Stimulated activated CD8-positive, alpha-beta memory T cell treated with anti-CD3 and anti-CD28 coated beads, Interleukin-15, amount 100 ng/mL, for 48 hours (primary cell): ENCODE measurements around the gene BMPR1B.

ENCODE experiments used
- DNase-seq, 2 donors: peaks; one replicate each; pipeline ENCODE4 v3.0.0-alpha.2; 2020; ENCODE audit warnings: low read depth in 2 of 2

Gene BMPR1B

DNA sequence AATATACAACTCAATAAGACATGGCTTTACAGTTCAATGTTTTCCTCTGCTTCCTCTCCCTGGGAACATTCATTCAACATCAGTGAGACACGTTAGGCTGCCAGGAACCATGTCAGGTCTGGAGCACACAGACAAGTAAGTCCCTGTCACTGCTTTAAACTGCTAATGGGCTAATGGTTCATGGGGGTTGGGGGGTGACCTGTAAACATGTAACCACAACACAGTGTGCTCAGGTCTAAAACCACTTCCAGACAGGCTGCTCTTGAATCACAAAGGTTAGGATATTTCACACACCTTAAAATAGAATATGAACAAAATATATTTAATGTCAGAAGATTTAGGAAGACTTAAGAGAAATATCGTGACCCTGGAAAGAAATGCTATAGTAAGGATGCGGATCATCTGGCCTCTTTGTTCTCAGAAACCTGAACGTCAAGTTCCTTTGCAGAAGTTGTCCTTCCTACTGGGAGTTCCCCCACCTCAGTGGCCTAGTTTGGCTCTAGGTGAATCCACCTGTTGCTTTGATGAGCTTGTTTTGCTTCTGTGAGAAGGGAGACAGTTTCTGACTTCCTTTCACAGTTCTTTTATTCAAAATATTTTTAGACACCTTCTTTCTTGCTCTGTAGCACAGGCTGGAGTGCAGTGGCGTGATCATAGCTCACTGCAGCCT, 431.1 kb downstream of the BMPR1B start:
- DNase-seq: no peak

DNA sequence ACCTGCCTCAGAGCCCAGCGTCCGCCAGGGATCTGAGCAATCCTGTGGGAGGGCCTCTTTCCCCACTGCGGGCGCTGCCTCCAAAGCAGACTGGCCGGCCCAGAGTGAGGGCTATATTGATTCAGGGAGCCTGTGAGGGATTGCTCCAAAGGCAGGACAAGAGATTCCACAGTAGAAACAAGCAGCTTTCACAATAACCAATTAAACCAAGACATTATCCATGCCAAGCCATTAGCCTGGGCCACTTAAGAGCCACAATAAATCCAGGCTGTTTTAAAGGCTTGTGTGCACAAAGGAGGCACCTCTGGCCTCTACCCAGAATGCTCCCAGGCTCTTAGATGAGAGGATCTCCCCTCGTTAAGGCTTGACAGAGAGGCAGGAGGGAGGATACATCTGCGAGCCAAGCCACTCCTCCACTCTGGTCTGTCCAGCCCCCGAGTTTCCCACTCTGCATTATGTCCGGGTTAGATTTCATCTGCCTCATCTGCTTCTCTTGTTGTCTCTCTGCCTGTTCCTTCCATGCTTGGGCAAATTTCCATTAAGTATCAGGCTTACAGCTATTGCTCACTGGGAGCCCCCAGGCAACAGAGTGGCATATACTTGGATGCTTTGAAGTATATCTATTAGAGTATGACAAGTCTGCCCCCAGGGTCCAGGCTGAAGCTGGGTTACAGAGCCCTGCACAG, 433.1 kb downstream of the BMPR1B start:
- no peak for DNase-seq

DNA sequence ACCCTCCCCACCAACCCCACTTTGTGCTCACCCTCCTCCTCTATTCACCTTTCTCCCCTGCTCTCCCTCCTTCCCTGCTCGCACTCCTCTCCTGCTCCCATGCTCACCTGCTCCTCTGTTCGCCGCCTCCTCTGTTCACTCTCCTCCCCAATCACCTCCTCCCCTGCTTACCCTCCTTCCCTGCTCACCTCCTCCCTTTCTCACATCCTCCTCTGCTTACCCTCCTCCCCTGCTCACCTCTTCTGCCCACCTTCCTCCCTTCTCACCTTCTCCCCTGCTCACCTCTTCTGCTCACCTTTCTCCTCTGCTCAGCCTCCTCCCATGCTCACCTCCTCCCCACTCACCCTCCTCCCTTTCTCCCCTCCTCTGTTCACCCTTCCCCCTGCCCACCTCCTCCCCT, 433.8 kb downstream of the BMPR1B start:
- DNase-seq: no peak

DNA sequence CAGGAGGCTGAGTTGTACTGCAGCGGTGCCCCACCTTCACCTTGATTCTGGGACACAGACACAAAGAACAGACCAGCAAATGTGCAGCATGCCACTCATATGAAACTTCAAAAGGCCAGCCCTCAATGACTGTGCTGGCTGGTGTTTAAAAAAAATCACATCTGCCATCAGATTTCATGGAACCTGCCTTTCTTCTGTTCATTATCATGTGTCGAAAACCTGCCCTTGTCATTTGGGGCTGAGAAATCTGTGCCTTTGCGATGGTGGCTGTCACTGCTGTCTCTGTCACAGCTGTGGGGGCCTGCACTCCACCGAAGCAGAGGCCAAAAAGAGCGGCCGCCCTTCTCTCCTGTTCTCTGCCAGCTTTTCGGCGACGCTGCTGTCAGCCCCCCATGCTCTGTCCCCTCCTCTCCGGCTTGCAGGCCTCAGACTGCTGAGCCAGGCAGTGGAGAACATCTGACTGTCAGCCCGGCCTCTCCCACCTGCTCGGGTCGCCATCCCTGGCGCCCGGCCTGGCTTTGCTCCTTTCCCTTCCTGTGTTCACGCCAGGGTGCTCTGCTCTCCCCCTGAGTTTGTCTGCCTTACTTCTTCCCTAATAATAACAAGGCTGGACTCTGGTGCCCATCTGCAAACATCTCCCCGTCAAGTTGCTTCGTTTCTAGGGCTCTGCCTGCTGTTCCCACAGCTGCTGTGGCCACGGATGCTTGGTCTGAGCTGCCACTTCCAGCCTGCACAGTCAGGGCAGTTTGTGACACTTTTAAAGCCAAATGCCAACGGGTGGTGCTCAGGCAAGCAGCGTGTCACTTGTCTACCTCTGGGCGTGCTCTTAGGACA, 435.9 kb downstream of the BMPR1B start:
- DNase-seq: no peak

DNA sequence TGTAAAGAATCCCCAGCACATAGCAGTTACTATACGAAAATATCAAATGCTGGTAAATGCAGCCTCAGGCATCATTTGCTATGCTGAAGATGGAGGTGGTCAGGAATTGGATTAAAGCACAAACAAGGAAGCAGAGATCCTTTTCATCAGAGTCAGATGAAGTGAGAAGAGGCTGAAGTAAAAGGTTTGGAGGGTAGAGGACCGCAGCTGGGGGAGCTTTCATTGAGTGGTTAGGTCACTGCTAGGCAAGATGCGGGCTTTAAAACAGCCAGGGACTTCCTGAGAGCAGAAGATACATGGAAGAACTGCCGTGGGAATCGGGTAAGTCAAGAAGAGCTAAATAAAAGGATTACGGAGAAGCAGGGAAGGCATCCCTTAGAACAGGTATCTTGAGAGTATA, 439.6 kb downstream of the BMPR1B start:
- DNase-seq: no peak

DNA sequence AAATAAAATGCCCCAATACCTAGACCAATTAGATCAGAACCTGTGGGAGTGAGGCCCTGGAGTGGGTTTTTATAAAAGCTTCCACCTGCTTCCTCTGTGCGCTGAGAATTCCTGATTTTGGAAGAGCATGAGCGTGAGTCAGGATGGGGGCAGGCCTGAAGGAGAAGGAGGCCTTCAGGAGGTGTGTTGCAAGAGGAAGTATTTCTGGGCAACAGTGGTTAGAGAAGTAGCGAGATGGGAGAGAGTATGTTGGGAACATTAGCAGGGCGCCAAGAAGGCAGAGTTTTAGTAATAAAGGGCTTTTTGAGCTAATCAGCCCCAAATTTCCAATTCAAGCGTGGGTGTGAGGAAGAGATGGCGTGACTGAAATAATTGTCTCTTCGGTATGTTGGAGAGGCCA, 441.2 kb downstream of the BMPR1B start:
- no peak for DNase-seq

DNA sequence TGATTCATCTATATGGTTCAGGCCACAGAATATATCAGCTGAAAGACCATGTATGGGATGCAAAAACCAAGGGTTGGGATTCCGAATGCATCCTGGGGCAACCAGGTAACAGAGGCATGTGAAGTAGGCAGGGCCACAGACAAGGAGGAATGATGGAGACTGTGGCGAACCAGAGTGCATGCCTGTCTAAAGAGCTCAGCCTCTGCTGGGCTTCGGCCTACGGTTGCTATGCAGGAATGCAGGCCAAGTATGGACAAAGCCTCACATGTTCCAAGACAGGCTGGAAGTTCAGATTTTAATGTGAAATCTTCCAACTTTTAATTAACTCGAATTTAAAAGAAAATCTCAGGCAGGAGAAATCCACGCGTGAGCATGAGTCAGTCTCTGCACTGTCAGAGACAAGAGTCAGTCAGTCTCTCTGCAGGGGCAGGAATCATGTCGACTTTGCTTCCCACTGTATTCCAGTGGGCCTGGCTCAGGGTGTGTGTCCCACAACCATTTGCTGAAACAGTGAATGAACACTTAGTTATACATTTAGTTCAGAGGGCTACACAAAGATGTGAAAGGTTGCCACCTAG, 446.6 kb downstream of the BMPR1B start:
- DNase-seq: no peak

DNA sequence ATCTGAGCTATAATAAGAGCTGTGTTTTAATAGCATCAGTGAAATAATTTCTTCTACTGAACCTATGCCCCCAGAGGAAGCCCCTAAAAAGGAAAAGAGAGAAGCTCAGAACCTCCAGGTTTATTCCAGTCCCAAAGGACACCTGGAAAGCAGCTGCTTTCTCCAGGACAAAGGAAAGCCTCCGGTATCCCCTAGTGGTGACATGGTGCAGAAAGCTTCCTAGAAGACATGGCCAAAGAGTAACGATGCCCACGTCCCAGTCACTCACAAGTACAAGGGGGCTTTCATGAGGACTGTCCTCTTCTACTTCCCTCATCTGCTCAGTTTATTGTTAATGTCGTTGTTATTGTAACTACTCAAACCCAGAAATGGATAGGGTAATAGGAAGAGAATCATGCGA, 447.1 kb downstream of the BMPR1B start:
- DNase-seq: no peak
